Measurements from ENCODE around the gene DUOXA1. TPM values are rescaled to one million over a fixed set of nuclear protein-coding genes. Genes with fewer than 3 reads are reported as not detected.

Gene DUOXA1
- 0.07 to 0.18 TPM (median 0.08 TPM) in 5 replicates for total RNA-seq (2022; extraction: Qiagen RNA extraction)

GRCh38 chr15:45129651-45130129 is at the start of gene DUOXA1, which contains the start of gene DUOX1:
TSS of gene DUOXA1 (minus strand) at chr15:45129879. CDS start at chr15:45123014, 6,865 bp downstream.
TSS of gene DUOX1 (plus strand) at chr15:45129994. CDS start at chr15:45131967, 1,973 bp downstream.

DNA sequence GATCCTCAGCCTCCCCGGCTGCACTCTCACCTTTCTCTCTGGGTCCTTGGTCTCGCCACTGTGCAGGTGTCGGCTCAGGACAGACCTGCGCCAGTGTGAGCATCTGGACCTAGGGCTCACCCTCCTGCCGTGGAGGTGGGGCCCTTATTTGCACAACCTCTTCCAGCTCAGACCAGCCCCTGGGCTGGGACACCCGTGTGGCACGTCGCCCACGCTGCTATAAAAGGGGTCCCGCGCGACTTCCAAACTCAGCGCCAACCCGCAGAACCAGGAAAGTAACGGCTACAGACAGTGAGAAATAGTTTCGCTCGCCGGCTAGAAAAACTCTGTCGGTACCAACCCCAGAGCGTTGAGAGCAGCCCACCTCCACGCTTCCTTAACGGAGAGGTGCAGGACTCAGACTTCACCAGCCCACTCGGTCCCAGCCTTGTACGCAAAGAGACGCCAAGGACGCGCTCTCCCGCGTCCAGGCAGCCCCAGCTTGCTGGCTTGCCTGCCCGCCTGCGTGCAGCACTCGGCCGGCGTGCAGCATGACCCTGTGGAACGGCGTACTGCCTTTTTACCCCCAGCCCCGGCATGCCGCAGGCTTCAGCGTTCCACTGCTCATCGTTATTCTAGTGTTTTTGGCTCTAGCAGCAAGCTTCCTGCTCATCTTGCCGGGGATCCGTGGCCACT is 15.5 kb downstream of the DUOXA1 start, which contains the start of the genes DUOX2 and DUOXA2:
Gene DUOX2, minus strand, starts transcription at position 97 of the 675 bp plus-strand sequence. CDS start 761 bp downstream, outside the sequence.
Gene DUOXA2, plus strand, starts transcription at position 251 of the 675 bp plus-strand sequence. Its CDS starts 280 bp downstream, at position 531.

Other genes with a start within 250 kb of the DUOXA1 start
- gene TERB2, start 173.2 kb downstream of the DUOXA1 start, total RNA-seq (2022; extraction: Qiagen RNA extraction) = not detected in 5 replicates
- 29.6 to 37.1 TPM (median 32.8 TPM) in 5 replicates for gene SORD, start 106.7 kb downstream of the DUOXA1 start, total RNA-seq (2022; extraction: Qiagen RNA extraction)
- gene DUOX2, start 15.7 kb downstream of the DUOXA1 start, total RNA-seq (2022; extraction: Qiagen RNA extraction) = 0.02 to 0.06 TPM (median 0.03 TPM) in 5 replicates
- not detected in 5 replicates for gene DUOXA2, start 15.6 kb downstream of the DUOXA1 start, total RNA-seq (2022; extraction: Qiagen RNA extraction)
- gene DUOX1, start 115 bp upstream of the DUOXA1 start, total RNA-seq (2022; extraction: Qiagen RNA extraction) = 0.02 to 0.10 TPM in 2 of 5 replicates, not detected in the others
- gene SHF, start 58.1 kb upstream of the DUOXA1 start, total RNA-seq (2022; extraction: Qiagen RNA extraction) = 0.36 to 0.88 TPM (median 0.44 TPM) in 5 replicates
- not detected in 5 replicates for gene SLC28A2, start 122.4 kb upstream of the DUOXA1 start, total RNA-seq (2022; extraction: Qiagen RNA extraction)
- 1.8 to 3.2 TPM (median 2.4 TPM) in 5 replicates for gene GATM, start 248.7 kb upstream of the DUOXA1 start, total RNA-seq (2022; extraction: Qiagen RNA extraction)